IMR-90 (cell line): ENCODE results near the gene NDUFA13. TPM values are rescaled to one million over a fixed set of nuclear protein-coding genes. Genes with fewer than 3 reads are reported as not detected.

ENCODE experiments used
- ATAC-seq: fragments of 200-7000 bp; cut with Tn5 transposase; 2 replicates; pipeline ENCODE4 v1.9.1; 2020; ENCODE audit warnings: low read depth, mild to moderate bottlenecking, moderate library complexity
- BruUV-seq: library from RNA; stranded (reverse); fragments of 400-500 nt; replicated peaks from 2 replicates; lab custom pipeline; 2021; lab: Mats Ljungman, UMichigan
- CTCF ChIA-PET: fragments of 300-600 bp; formaldehyde crosslinking; extraction: SDS; loops from one replicate; lab custom pipeline; 2021; ENCODE audit warnings: antibody characterized with exemption; lab: Yijun Ruan, JAX
- POLR2A ChIA-PET: fragments of 300-600 bp; sonication (Branson Sonifier 250); formaldehyde crosslinking; loops from one replicate; lab custom pipeline; 2022; ENCODE audit warnings: antibody characterized with exemption; ENCODE audit not compliant: unreplicated experiment; lab: Charles Lee
- DNase-seq: peaks from one replicate; pipeline ENCODE4 v3.0.0; 2013
- H2AFZ ChIP-seq: replicated peaks from 2 replicates; pipeline ENCODE3; 2013; ENCODE audit warnings: low read length, mild to moderate bottlenecking; ENCODE audit not compliant: poor library complexity
- H2AK5ac ChIP-seq: 2 replicates; pipeline ENCODE4 v1.6.1; 2013; ENCODE audit warnings: low read depth, low read length, inconsistent platforms
- H2AK9ac ChIP-seq: replicated peaks from 2 replicates; pipeline ENCODE3; 2013; ENCODE audit warnings: mild to moderate bottlenecking, low read depth, low read length, moderate library complexity; ENCODE audit not compliant: poor library complexity
- H2BK120ac ChIP-seq: 2 replicates; pipeline ENCODE4 v1.6.1; 2013; ENCODE audit warnings: low read depth, low read length, inconsistent platforms
- H2BK15ac ChIP-seq: 3 replicates; pipeline ENCODE4 v1.6.1; 2013; ENCODE audit warnings: low read depth, low read length, inconsistent platforms
- H2BK20ac ChIP-seq: 2 replicates; pipeline ENCODE4 v1.6.1; 2013; ENCODE audit warnings: low read depth, mild to moderate bottlenecking, inconsistent platforms, low read length, moderate library complexity
- H2BK5ac ChIP-seq: 2 replicates; pipeline ENCODE4 v1.6.1; 2013; ENCODE audit warnings: mild to moderate bottlenecking, low read depth, low read length, inconsistent platforms; ENCODE audit not compliant: poor library complexity, severe bottlenecking
- H3K14ac ChIP-seq: replicated peaks from 2 replicates; pipeline ENCODE4 v1.6.1; 2013; ENCODE audit warnings: low read depth, low read length, inconsistent platforms
- H3K18ac ChIP-seq: 2 replicates; pipeline ENCODE4 v1.6.1; 2013; ENCODE audit warnings: low read depth, low read length, control low read depth
- H3K23ac ChIP-seq: 2 replicates; pipeline ENCODE4 v1.6.1; 2013; ENCODE audit warnings: low read depth, low read length, inconsistent platforms
- H3K27ac ChIP-seq: 2 replicates; pipeline ENCODE4 v1.5.1; 2013; ENCODE audit warnings: mild to moderate bottlenecking, control low read depth, low read length; ENCODE audit not compliant: insufficient read depth
- H3K27me3 ChIP-seq: 2 replicates; pipeline ENCODE4 v1.6.1; 2013; ENCODE audit warnings: low read length; ENCODE audit not compliant: control insufficient read depth, insufficient read depth
- H3K36me3 ChIP-seq: 2 replicates; pipeline ENCODE4 v1.6.1; 2013; ENCODE audit warnings: low read length, mixed read lengths; ENCODE audit not compliant: control insufficient read depth, insufficient read depth
- H3K4ac ChIP-seq: 2 replicates; pipeline ENCODE4 v1.6.1; 2013; ENCODE audit warnings: low read depth, low read length, inconsistent platforms
- H3K4me1 ChIP-seq: 2 replicates; pipeline ENCODE4 v1.6.1; 2013; ENCODE audit warnings: low read length, mixed read lengths; ENCODE audit not compliant: control insufficient read depth, insufficient read depth
- H3K4me2 ChIP-seq: 2 replicates; pipeline ENCODE4 v1.6.1; 2013; ENCODE audit warnings: low read depth, mild to moderate bottlenecking, control low read depth, low read length, moderate library complexity
- H3K4me3 ChIP-seq: 2 replicates; pipeline ENCODE4 v1.5.1; 2013; ENCODE audit warnings: low read depth, mild to moderate bottlenecking, control low read depth, low read length, moderate library complexity; ENCODE audit not compliant: insufficient read depth
- H3K56ac ChIP-seq: 2 replicates; pipeline ENCODE4 v1.6.1; 2013; ENCODE audit warnings: low read length, inconsistent platforms; ENCODE audit not compliant: insufficient read depth; ENCODE audit errors: extremely low read depth
- H3K79me1 ChIP-seq, 2 experiments: 2 replicates each; pipeline ENCODE4 v1.6.1; 2013; ENCODE audit warnings: low read length in 2 of 2, inconsistent platforms in 1 of 2, low read depth in 1 of 2
- H3K9ac ChIP-seq: 2 replicates; pipeline ENCODE4 v1.6.1; 2013; ENCODE audit warnings: low read depth, low read length, control low read depth
- H3K9me1 ChIP-seq: 2 replicates; pipeline ENCODE4 v1.6.1; 2013; ENCODE audit warnings: low read length, inconsistent platforms; ENCODE audit not compliant: insufficient read depth
- H3K9me3 ChIP-seq: 2 replicates; pipeline ENCODE4 v1.6.1; 2013; ENCODE audit warnings: low read length; ENCODE audit not compliant: control insufficient read depth, insufficient read depth
- H4K20me1 ChIP-seq: 2 replicates; pipeline ENCODE4 v1.6.1; 2013; ENCODE audit warnings: low read length, inconsistent platforms; ENCODE audit not compliant: insufficient read depth
- H4K5ac ChIP-seq: 2 replicates; pipeline ENCODE4 v1.6.1; 2013; ENCODE audit warnings: mild to moderate bottlenecking, low read depth, low read length, control low read depth
- H4K8ac ChIP-seq, 2 experiments: 2 replicates each; pipeline ENCODE4 v1.6.1; 2013; ENCODE audit warnings: low read depth in 2 of 2, low read length in 2 of 2, control low read depth in 1 of 2, inconsistent platforms in 1 of 2
- H4K91ac ChIP-seq: 2 replicates; pipeline ENCODE4 v1.6.1; 2013; ENCODE audit warnings: low read depth, low read length, inconsistent platforms; ENCODE audit not compliant: insufficient read depth
- RAD21 ChIP-seq: IDR thresholded peaks from 2 replicates; pipeline ENCODE4 v1.6.1; 2012; ENCODE audit warnings: low read length, improper control_type of control experiment
- SMC3 ChIP-seq: fragments of 150-350 bp; IDR thresholded peaks from 2 replicates; pipeline ENCODE4 v1.6.1; 2016; ENCODE audit warnings: low read depth, mild to moderate bottlenecking, antibody characterized with exemption, low read length, moderate library complexity
- WGBS, 2 experiments: methylation state at CpG; one replicate each; pipeline versions ENCODE4 v1.1.5 to v1.1.7; 2013; ENCODE audit warnings: missing lambda C conversion rate in 2 of 2; ENCODE audit not compliant: insufficient read length in 1 of 2; ENCODE audit errors: extremely low coverage in 2 of 2; 5-methylcytosine and 5-hydroxymethylcytosine counted together
- dilution Hi-C: fragments of 300-500 bp; cut with HindIII; formaldehyde crosslinking; loops from one replicate; pipeline ENCODE4 v1.14.3; 2018; ENCODE audit warnings: low sequenced_read_pairs; ENCODE audit not compliant: unreplicated experiment
- in situ Hi-C: fragments of 300-500 bp; cut with MboI; formaldehyde crosslinking; loops from 3 replicates; pipeline ENCODE4 v1.14.3; 2019; ENCODE audit warnings: low sequenced_read_pairs, inconsistent platforms, mixed read lengths
- intact Hi-C: fragments of 100-400 bp; cut with micrococcal nuclease; formaldehyde crosslinking; loops from 2 replicates; pipeline ENCODE4 v1.10.0; 2022
- polyA plus RNA-seq, 3 experiments: library from polyadenylated mRNA; depleted of rRNA; stranded (reverse); fragments of >200 nt; gene quantifications; 2 replicates each; pipeline ENCODE4 v1.2.3, GENCODE V29; 2012; ENCODE audit warnings: low replicate concordance in 1 of 3
- total RNA-seq: library from RNA; depleted of rRNA; stranded (reverse); fragments of >200 nt; gene quantifications from 2 replicates; pipeline ENCODE4 v1.2.3, GENCODE V29; 2012
- TF ChIP-seq, protein P1 (sequence below): fragments of 150-350 bp; IDR thresholded peaks from 2 replicates; pipeline ENCODE4 v1.6.1; 2016; ENCODE audit warnings: low read depth, mild to moderate bottlenecking, low read length, moderate library complexity, borderline replicate concordance
- TF ChIP-seq, protein P2 (sequence below): conservative IDR thresholded peaks from 2 replicates; pipeline ENCODE4 v1.5.1; 2012; ENCODE audit warnings: mild to moderate bottlenecking, low read depth, low read length, improper control_type of control experiment

NDUFA13 gene
- total and polyA plus RNA-seq, 2 of the 4 experiments (the other 2 are of a cell fraction): 30.6 to 667 TPM

DNA sequence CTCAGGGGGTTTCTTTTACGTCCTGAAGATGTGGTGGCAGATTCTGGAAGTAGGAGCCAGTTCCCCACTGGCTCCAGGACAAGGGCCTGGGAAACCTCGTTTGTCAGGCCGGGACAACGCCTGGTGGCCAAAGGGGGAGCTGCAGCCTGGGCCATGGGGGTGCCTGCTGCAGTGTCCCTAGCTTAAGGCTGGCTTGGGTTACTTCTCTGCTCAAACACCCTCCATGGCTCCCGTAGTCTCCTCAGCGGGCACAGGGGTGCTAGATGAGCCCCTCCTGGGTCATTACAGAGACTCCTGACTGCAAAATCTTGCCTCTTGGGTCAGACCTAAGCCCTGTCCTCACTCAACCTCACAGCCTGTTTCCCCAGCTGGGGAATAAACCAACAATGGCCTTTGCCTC lies 36.8 kb downstream of the NDUFA13 start:
- Histone ChIP-seq H2AFZ (peak overlapping the region; percentile 5), H4K91ac (no peak overlapping the region), H3K4me1 (no peaks in the 10 kb centered on the region), H4K5ac (no peak overlapping the region), H3K9me3 (no peaks in the 10 kb centered on the region), H3K9me1 (no peaks in the 10 kb centered on the region), H2BK20ac (no peak overlapping the region), H2BK5ac (no peak overlapping the region), H3K4ac (no peak overlapping the region), H4K8ac (no peak overlapping the region), H3K23ac (no peak overlapping the region), H3K18ac (no peak overlapping the region), H3K9ac (no peak overlapping the region), H3K4me3 (no peak overlapping the region), H4K20me1 (no peaks in the 10 kb centered on the region; the same call in 1 of the 2 replicates), H3K36me3 (no peaks in the 10 kb centered on the region), H3K4me2 (no peak overlapping the region), H3K27me3 (peaks cover 4% of the 10 kb centered on the region; the same call in 1 of the 2 replicates), H3K79me1 (no peaks in the 10 kb centered on the region), H2AK5ac (no peak overlapping the region), H3K56ac (no peak overlapping the region), H2AK9ac (peak overlapping the region; percentile 31), H3K27ac (no peak overlapping the region), H2BK15ac (no peak overlapping the region), H3K14ac (no peak overlapping the region), H2BK120ac (no peak overlapping the region)
- peak; percentile 76 for ATAC-seq
- POLR2A ChIA-PET: no interaction called here
- no peak for DNase-seq
- intact Hi-C loops (loop anchor here (5.0 kb wide), 1 partner anchor 90 kb away; the partner anchor contains the start of gene GMIP), dilution Hi-C loops (no loop called here), in situ Hi-C loops (no loop called here)
- BruUV-seq: no TSS peak
- CTCF ChIA-PET: interaction anchor here (0.8 to 2.2 kb wide), 4 partner anchors 13 to 60 kb away, joined by 3 to 6 read pairs (median 4); no protein-coding TSS in a partner anchor
- 27% methylated on average over 4 of the region's 6 CpGs; no CpG with 5 or more reads in 1 of the 2 experiments for WGBS, 2 experiments
- TF ChIP-seq SMC3: peak; percentile 27; the same call in 1 of the 2 replicates
- TF ChIP-seq, protein P1, sequence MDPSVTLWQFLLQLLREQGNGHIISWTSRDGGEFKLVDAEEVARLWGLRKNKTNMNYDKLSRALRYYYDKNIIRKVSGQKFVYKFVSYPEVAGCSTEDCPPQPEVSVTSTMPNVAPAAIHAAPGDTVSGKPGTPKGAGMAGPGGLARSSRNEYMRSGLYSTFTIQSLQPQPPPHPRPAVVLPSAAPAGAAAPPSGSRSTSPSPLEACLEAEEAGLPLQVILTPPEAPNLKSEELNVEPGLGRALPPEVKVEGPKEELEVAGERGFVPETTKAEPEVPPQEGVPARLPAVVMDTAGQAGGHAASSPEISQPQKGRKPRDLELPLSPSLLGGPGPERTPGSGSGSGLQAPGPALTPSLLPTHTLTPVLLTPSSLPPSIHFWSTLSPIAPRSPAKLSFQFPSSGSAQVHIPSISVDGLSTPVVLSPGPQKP: no peak
- TF ChIP-seq, protein P2, sequence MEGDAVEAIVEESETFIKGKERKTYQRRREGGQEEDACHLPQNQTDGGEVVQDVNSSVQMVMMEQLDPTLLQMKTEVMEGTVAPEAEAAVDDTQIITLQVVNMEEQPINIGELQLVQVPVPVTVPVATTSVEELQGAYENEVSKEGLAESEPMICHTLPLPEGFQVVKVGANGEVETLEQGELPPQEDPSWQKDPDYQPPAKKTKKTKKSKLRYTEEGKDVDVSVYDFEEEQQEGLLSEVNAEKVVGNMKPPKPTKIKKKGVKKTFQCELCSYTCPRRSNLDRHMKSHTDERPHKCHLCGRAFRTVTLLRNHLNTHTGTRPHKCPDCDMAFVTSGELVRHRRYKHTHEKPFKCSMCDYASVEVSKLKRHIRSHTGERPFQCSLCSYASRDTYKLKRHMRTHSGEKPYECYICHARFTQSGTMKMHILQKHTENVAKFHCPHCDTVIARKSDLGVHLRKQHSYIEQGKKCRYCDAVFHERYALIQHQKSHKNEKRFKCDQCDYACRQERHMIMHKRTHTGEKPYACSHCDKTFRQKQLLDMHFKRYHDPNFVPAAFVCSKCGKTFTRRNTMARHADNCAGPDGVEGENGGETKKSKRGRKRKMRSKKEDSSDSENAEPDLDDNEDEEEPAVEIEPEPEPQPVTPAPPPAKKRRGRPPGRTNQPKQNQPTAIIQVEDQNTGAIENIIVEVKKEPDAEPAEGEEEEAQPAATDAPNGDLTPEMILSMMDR: peak; percentile 60
- peak; percentile 49 for TF ChIP-seq RAD21
